Measurements from ENCODE around the gene NIN. TPM values are rescaled to one million over a fixed set of nuclear protein-coding genes. Genes with fewer than 3 reads are reported as not detected.
"Not testable (repeated sequence)": the region's sequence is repeated elsewhere in the genome, so short reads cannot be mapped to it uniquely, and the experiment has no call there.

NIN gene
- total RNA-seq, 1 donor from 2014 or later = 44.4 TPM

DNA sequence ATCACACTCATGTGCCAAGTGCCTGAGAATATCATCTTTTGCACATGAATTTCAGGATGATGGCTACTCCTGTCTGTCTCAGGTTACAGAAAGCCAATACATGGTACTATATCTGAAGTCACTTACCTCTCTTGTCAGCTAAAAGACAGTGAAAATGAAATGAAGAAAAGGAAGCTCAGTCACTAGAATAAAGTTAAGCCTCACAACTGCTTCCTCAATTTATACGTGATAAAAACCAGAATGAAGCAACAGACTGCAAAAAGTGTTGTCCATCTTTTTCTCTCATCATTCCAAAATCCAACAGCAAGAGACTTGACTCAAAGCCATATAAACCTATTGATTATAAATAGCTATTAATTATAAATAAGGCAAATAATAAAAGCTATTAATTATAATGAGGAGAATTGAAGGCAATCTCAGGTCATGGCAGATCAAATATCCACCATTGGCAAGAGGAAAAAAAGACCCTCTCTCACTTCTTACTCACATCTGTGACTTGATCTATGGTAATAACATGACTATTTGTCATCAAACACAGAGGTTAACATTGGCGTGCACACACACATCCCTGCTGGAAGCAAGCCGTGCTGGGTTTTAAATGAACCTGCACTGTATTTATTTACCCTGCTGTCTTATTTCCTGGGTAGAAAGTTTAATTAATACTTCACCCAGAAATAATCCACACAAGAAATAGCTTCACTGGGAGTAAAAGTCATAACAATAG lies 10.0 kb downstream of the NIN start:
- FAIRE-seq (no peak), DNase-seq (ENCODE audit: low spot score in 2 of 2) (no peak)

GRCh38 chr14:50819303-50819702 lies 11.7 kb downstream of the NIN start:
- DNase-seq (ENCODE audit: low spot score in 2 of 2); FAIRE-seq: not testable (repeated sequence)

DNA sequence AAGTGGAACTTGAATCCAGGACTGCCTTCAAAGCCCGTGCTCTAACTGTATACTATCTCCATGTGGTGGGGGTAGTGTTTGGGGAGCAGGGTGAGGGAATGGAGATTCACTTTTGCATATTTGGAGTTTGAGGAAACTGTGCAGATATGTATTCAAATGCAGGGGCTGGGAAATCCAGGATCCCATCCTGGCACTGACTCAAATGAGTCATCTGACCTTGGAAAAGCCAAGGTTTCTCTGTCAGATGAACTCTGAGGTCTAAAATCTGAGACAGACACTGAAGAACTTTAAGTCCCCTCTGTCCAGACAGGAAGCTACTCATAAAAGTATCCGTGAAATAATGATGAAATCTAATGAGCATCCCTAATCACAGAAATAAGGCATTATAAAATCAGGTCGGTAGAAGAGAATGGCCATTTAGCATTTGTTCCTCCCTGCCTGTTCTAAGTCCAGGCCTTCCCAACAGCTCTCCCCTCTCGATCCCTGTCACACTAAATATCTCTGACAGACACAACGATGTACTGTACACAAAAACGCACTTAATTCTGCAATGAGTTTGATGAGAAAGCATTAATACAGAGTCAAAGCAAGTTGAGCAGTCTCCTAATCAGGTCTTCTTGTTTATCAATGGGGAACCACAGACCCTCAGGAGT lies 14.4 kb downstream of the NIN start:
- FAIRE-seq (no peak), DNase-seq (ENCODE audit: low spot score in 2 of 2) (no peak)

- FAIRE-seq; DNase-seq (ENCODE audit: low spot score in 2 of 2): not testable (repeated sequence)
Observed at GRCh38 chr14:50815526-50815925, 15.4 kb downstream of the NIN start.

GRCh38 chr14:50815058-50815457 lies 15.9 kb downstream of the NIN start:
- FAIRE-seq; DNase-seq (ENCODE audit: low spot score in 2 of 2): not testable (repeated sequence)

- FAIRE-seq (no peak), DNase-seq (ENCODE audit: low spot score in 2 of 2) (no peak)
Observed at GRCh38 chr14:50814161-50814560, 16.8 kb downstream of the NIN start.

- no peak for FAIRE-seq
Observed at GRCh38 chr14:50813544-50813863, 17.5 kb downstream of the NIN start.

DNA sequence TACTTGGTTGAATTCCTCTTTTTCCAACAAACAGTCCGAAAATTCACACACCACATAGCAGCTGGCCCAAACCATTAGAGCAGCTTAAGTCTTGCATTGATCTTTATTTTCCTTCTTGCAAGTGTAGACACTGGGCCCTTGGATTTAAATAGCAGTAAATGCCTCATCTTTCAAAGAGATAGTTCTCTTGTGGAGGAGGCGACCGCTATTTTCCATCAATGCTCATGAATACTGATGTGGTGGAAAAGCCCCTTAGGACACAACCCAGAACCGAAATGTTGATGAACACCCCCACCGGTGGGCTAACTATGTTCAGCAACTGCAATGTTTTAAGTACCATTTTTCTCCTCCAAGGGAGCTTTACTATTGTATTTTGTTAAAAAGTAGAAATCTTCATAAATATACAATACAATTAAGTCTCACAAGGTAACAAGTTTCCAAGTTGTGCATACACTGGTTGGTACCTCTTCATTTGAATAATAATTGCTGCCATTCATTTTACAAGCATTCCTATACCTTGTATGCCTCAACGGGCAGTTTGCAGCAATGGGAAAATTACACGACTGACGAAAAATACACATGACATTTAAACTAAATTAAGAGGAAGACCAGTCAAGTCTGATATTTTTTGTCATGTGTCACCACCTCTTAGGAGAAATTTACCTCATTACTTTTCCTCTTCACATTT lies 18.0 kb downstream of the NIN start:
- no peak for FAIRE-seq

More at GRCh38 chr14:50813544-50813863, 17.5 kb downstream of the NIN start:
- no peak for DNase-seq (ENCODE audit: low spot score in 2 of 2)

DNA sequence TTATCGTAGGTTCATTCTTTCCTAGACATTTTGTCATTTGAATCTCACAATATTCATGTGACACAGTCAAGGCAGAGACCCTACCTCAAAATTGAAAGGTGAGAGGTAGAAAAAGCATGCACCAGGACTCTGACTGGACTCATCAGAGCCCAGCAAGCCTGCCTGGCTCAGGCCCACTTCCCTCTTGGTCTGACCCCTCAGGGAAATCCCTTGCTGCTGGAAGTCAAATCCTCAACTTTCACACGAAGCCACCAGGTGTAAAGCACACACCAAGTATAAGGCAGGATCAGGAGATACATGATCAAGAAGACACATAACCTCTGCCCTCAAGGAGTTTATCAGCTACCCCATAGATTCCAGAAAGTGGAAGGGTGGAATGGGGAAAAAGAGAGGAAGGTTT lies 18.8 kb downstream of the NIN start:
- FAIRE-seq (no peak), DNase-seq (ENCODE audit: low spot score in 2 of 2) (no peak)

More for the DNA sequence above, 18.0 kb downstream of the NIN start:
- no peak for DNase-seq (ENCODE audit: low spot score in 2 of 2)

- FAIRE-seq (no peak), DNase-seq (ENCODE audit: low spot score in 2 of 2) (no peak)
Observed at GRCh38 chr14:50808053-50808452, 22.9 kb downstream of the NIN start.

- DNase-seq (ENCODE audit: low spot score in 2 of 2) = no peak
- FAIRE-seq = no peak
Observed at GRCh38 chr14:50806241-50806933, 24.6 kb downstream of the NIN start.

- no peak for DNase-seq (ENCODE audit: low spot score in 2 of 2)
Observed at GRCh38 chr14:50805396-50805795, 25.6 kb downstream of the NIN start.

GRCh38 chr14:50804181-50804721 lies 26.7 kb downstream of the NIN start:
- DNase-seq (ENCODE audit: low spot score in 2 of 2) (no peak), FAIRE-seq (no peak)

More at GRCh38 chr14:50805396-50805795, 25.6 kb downstream of the NIN start:
- FAIRE-seq = no peak

DNA sequence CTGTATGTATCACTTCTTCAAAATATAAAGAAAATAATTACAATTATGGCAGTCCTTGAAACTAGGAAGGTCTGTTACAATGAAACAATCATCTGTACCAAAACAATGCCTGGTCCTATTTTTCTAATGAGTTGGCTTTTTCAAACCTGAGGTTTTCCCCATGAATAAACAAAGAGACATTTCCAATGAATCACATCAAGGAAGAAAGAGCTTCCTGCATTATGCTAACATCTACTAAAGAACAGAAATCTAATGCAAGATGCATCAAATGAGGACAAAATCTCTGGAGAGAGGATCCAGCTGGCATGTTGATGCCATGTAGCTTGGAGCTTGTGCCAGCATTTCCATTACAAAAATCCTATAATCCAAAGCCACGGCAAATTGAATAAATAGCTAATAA lies 29.3 kb downstream of the NIN start:
- DNase-seq (ENCODE audit: low spot score in 2 of 2) (no peak), FAIRE-seq (no peak)

GRCh38 chr14:50800032-50800431 lies 30.9 kb downstream of the NIN start:
- FAIRE-seq (no peak), DNase-seq (ENCODE audit: low spot score in 2 of 2) (no peak)

DNA sequence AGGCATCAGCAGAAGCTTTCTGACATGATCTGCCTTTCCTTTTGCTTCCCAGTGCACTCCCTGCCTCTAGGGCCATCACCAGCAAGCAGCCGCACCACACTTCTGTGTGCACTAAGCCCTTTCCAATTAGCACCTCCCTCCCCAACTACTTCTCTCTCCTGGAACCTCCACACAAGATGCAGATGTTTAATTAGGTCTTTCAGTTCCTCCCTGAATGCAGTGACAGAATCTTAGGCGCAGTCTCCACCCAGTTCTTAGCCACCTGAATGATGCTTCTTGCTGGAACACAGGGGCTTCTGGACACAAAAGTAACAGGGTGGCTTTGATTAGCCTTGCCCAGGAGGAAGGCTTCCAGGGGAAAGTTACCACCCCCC lies 32.9 kb downstream of the NIN start:
- FAIRE-seq (no peak), DNase-seq (ENCODE audit: low spot score in 2 of 2) (no peak)

DNA sequence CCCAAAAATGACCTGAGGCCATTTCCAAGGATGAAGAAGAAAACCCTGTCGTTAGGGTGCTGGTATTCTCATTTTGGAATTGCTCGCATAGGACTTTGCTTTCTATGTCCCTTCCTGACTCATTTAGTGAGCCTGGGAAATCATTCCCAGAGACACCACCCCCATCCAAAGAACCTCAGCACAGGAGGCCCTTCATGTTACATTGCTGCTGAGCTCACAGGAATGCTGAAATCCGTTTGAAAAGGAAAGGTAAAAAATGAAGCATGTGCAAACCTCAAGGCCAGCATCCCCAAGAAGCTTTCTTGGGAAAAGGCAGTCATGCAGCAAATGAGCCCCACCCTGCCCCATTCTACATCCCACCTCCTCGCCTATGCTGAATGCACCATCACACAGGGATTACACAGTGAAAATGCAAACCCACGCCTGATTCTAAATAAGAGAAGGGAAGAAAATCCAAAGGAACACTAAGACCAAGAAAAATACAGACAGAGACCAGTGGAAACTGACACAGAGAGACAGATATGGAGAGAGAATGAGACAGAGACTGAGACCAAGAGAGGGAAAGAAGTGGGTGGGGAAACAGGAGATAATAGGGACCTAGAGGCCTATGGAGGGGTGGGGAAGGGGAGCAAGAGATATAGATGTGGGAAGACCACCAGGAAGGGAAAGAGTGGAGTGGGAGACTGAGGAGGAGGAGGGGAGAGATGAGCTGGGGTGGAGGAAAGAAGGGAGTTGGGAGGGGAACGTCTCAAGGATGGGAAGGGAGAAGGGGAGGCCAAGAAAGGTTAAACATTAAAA lies 33.5 kb downstream of the NIN start:
- DNase-seq (ENCODE audit: low spot score in 2 of 2) (no peak), FAIRE-seq (no peak)

DNA sequence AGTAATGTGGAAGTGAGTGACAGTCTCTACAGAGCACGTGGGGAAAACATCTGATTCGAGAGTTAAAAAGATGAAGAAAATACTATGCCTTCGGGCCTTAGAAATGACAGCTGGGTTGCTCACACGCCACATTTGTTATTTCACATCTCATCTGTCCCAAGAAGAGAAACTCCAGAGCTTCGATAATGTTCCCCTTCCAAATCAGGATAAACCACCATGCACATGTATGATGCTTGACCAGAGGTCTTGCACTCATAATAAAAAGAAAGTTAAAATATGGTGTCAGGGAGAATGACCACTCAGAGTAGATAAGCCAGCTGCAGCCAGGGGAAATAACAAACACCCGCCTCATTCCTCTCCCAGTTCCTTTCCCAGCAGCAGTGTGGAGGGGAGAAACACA lies 34.6 kb downstream of the NIN start:
- DNase-seq (ENCODE audit: low spot score in 2 of 2) = no peak
- no peak for FAIRE-seq

- no peak for FAIRE-seq
- no peak for DNase-seq (ENCODE audit: low spot score in 2 of 2)
Observed at GRCh38 chr14:50795909-50796308, 35.1 kb downstream of the NIN start.

GRCh38 chr14:50795142-50795541 lies 35.8 kb downstream of the NIN start:
- DNase-seq (ENCODE audit: low spot score in 2 of 2) (no peak), FAIRE-seq (no peak)

All from frontal cortex (tissue), 4 donors.